ENCODE measurements around the gene HRH1.

HRH1 gene

GRCh38 chr3:11287404-11287803 is 133.1 kb downstream of the HRH1 start:
- DNase-seq = no peak

- DNase-seq = peak in 1 of 2 experiments; percentile 62
Observed at GRCh38 chr3:11288021-11288491, 133.8 kb downstream of the HRH1 start.

GRCh38 chr3:11288786-11289637 is 134.7 kb downstream of the HRH1 start:
- peak; percentile 86 to 98 for DNase-seq

GRCh38 chr3:11289864-11290263 is 135.6 kb downstream of the HRH1 start:
- DNase-seq = no peak

GRCh38 chr3:11290743-11291680 is 136.7 kb downstream of the HRH1 start:
- DNase-seq = no peak

- no peak for DNase-seq
Observed at GRCh38 chr3:11291808-11292207, 137.5 kb downstream of the HRH1 start.

GRCh38 chr3:11297126-11297525 is 142.8 kb downstream of the HRH1 start:
- no peak for DNase-seq

GRCh38 chr3:11300970-11301369 is 146.7 kb downstream of the HRH1 start:
- no peak for DNase-seq

- DNase-seq = no peak
Observed at GRCh38 chr3:11302444-11302843, 148.2 kb downstream of the HRH1 start.

GRCh38 chr3:11304175-11304574 is 149.9 kb downstream of the HRH1 start:
- no peak for DNase-seq

GRCh38 chr3:11305509-11305908 is 151.2 kb downstream of the HRH1 start:
- DNase-seq = no peak

- no peak for DNase-seq
Observed at GRCh38 chr3:11306817-11307589, 152.7 kb downstream of the HRH1 start.

GRCh38 chr3:11307830-11308432 is 153.6 kb downstream of the HRH1 start:
- DNase-seq = no peak

GRCh38 chr3:11310258-11310657 is 156.0 kb downstream of the HRH1 start:
- DNase-seq = no peak

GRCh38 chr3:11312166-11312565 is 157.9 kb downstream of the HRH1 start:
- no peak for DNase-seq
